SKM-1 (cell line): ENCODE measurements around the gene TMCO5A.
"Not testable (repeated sequence)": the region's sequence is repeated elsewhere in the genome, so short reads cannot be mapped to it uniquely, and the experiment has no call there.

Experiments used
- DNase-seq: peaks from one replicate; lab custom pipeline; 2025; ENCODE audit not compliant: unreplicated experiment; lab: John Stamatoyannopoulos, UW

The TMCO5A gene

DNA sequence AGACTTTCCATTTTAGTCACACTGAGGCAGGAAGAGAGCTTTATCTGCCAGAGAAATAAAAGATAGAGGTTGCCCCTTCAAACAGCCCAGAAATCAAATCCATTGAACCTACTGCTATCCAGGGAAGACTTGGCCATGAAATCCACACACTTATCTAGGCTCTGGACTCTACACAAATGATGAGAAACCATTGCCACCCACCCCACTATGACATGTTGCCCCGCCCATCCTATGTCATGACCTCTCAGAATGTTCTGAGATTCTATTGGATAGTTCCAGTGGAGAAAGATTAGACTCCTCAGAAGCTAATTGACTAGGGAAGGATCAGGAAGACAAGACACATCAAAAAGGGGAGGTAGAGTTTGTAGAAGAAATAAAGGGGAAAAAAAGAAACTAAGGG, at the start of gene TMCO5A:
Gene TMCO5A (plus strand): TSS at position 301 of the 400 bp plus-strand sequence. CDS start 1,684 bp downstream, outside the sequence.
- DNase-seq, result no peak

DNA sequence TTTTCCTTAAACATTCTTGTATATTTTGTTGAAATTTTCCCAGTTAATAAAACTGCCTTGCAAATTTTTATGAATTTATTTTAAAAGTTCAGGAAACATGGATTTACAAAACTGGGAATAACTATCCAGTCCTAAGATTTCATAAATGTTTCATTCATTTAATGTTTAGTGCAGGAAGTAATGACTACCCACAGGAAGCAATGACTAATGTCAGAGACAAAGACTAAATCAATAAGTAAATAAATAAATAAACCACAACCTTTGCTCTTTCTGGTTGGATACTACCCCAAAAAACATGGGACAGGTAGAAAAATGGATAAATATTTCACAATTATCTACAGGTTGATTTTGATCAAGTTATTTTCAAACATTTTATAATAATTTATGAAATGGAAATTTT, 48.8 kb upstream of the TMCO5A start:
- no peak for DNase-seq

DNA sequence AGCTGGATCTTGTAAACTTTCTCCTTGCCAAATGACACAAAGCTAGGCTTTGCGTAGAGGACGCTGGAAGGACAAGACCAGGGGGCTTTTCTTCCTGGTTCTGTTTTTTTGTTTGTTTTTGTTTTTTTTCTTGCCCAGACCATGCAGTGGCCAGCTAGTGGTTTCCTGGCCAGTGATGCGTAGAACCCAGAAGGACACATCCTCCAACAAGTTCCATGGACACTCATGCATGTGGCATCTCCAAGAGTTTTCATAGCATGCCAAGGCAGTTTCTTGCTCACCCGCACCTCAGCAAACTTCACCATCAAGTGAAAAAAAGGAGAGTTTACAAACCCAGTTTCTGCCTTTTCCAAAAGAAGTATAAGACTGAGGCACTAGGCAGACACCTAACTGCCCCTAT, 46.1 kb upstream of the TMCO5A start:
- no peak for DNase-seq

DNA sequence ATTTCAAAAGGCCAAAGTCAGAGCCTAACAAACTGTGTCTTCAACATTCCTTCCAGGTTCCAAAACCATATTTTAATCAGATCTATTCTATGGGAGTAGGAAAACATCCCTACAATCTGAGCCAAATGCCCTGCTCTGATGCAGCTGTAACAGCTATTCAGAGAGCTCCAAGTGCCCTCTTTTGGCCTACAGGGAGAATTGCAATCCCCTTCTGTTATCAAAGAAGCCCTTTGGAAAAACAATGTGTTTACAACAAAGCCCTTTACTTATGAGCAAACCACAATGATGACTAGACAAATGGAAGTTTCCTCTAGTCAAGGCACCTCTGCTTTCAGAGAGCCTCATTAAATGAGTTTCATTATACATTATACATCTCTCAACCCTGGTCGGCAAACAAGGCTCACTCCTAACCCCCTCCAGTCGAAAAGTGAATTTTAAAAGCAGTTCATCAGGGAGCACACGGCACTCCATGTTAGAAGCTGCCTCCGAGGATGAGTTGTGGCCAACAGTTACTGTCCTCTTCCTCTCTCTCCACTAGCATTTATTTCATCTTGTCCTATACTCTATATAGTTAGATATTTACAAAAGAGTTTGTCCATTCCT, 42.6 kb upstream of the TMCO5A start:
- DNase-seq, result peak; percentile 34

DNA sequence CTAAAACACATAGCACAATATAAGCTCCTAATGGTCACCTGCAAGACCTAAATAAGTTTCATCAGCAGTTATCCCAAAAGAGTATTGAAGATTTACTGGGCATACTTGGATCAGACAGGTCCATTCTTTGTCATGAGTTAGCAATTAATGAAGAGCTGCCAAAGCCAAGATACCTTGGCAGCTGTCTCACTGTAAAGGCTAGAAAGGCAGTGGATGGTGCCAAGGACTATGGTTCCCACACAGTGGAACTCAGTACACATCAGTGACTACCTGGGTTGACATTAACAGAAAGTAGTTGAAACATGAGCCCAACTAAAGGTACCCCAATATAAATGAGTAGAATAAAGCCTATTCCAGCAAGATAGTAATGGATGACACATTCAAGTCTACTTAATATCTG, 41.1 kb upstream of the TMCO5A start:
- DNase-seq, result no peak

DNA sequence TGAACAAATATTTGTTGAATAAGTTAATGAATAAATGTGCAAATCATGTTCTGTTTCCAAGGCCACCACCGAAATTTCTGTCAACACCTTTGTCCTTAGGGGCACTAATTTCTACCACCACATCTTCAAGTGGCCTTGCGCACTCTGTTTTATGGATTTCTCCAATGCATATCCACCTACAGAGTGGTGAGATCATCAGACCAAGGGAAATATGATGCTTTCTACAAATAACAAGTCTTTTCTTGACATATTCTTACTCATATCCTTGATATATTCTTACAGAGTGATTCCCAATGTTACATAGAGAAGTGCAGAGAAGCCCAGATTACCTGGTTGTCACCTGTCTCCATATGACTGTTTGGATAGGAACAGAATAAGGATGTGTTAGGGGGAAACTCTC, 36.1 kb upstream of the TMCO5A start:
- DNase-seq, result no peak

DNA sequence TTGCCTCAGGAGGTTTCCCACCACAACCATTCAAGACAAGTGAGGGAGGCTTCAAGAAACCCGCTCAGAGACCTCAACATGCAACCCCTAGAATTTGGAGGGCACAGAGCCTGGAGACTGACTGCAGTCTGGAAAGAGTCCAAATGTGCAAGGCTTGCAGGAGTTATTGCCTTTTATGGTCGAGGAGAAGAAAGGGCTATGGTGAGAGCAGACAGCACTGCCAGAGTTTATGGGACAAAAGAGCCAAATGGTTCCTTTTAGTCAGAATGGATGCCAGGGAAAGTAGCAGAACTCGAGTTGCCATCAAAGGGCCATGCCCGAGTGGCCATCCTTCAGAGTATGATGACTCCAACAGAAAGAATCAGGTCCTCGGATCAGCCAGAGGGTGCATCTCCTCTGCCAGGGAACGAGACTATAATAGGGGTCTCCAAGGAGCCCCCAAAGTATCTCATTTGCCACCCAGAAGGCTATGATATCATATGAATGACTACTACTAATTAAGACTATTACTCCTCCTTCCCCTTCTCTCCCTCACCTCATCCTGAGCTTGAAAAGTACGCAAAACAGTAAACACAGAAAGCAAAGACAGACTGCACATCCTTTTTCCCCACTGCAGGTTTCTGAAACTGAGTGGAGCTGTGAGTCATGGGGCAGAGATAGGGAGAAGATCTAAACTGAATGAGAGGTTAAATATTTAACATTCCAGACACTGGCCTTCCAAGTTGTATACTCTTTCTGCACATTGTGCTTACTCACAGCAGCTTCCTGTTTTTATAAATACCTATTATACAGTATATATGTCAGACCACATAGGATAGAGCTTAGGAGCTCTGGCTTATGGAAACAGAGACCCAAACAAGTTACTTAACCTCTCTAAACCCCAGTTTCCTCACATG, 33.9 kb upstream of the TMCO5A start:
- DNase-seq, result no peak

DNA sequence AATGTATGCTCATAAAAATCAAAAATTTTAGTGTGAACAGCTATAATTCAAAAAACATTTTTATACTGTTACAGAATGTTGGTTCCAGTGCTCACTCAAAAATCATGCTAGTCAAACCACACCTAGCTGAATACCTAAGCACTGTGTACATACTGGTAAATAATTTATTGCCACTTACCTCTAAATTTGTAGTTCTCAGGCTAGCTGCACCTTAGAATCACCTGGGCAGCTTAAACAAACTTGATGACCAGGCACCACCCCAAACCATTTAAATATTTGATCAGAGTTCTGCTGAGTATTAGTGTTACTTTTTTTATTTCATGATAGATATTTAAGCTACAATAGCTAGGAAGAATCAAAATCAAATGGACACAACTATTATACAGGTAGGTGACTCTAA, 32.3 kb upstream of the TMCO5A start:
- no peak for DNase-seq

DNA sequence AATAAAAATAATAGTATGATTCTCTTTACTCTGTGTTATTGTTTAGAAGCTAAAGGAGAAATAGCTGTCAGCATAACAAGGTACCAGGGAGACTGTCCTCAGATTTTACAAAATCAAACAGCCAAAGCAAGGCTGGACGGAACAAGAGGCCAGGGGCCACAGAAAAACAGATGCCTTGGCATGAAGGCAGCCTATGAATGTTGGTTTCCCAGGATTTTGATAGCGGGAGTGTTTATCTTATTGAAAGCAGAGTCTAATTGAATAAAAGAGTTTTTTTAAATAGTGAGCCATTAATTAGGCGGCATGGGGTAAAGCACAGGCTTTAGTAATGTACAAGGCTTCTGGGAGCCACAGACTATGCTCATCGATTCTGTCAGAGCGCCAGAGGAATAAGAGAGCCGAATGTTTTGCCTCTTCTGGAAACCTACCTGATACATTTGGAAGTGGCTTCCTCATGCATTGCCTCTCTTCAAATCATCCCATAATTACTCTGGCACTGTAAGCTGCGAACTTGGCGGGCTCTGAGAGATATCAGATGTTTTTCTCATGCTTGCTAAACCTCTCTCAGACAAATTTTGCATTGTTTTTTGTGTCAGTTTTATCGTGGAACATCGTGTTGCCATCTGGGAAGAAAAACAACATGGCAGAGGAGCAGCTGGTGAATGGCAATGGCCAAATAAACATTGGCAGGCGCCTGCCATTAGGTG, 30.4 kb upstream of the TMCO5A start:
- DNase-seq, result no peak

DNA sequence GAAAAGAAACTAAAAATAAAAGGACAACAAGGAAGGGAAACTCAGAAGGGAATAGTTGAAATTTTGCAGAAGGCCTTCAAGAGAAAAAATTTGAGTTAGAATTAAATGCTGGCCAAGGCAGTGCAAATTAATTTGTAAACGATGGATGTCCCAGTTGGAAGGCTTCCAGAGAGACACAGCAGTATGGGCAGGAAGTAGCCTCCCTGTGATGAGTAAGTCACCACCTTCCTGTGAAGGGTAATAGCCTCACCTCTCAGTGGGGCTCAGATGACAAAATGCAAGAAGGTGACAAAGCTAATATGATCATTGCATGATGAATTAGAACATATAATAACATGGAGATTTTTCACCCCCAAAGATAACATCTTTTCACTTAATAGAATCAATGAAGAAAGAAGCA, 27.3 kb upstream of the TMCO5A start:
- DNase-seq, result no peak

DNA sequence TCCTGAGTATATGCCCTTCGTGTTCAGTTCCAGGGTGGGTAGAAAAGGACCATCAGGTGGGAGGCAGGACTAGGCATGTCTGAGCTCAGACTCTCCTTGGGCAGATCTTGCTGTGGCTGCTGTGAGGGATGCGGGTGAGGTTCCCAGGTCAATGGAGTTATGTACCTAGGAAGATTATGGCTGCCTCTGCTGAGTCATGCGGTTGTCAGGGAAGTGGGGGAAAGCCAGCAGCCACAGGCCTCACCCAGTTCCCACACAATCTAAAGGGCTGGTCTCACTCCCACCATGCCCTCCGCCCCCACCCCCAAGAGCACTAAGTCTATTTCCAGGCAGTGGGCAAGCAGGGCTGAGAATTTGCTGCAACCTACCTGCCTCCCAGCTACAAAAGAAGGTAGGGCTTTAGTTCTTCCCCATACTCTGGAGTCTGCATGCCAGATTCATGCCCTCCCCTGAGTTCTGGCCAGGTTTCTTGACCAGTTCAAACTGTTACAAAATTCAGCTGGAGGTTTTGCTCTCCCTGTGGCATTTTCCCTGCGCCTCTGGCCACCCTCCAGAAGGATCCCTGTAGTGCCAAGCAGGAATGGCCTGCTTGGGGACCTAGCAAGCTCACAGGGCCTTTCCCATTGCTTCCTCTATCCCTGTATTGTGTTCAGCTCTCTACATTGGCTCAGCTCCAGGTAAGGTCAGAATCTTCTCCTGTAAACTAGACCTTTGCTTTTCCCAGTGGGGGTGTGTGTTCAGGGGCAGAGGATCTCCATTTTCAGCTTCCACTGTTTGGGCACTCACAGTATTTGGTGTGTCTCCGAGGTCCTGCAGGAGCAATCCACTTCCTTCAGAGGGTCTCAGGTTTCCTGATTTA, 12.7 kb upstream of the TMCO5A start:
- no peak for DNase-seq

DNA sequence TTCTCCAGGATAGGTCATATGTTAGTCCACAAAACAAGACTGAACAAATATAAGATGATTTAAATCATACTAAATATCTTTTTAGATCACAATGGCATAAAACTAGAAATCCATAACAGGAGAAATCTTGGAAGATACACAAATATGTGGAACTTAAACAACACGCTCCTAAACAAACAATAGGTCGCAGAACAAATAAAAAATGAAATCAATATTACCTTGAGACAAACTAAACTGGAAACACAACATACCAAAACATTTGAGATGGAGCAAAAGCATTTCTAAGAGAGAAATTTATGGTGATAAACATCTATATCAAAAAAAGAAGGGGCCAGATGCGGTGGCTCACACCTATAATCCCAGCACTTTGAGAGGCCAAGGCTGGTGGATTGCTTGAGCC, 8.3 kb upstream of the TMCO5A start:
- DNase-seq, result no peak

DNA sequence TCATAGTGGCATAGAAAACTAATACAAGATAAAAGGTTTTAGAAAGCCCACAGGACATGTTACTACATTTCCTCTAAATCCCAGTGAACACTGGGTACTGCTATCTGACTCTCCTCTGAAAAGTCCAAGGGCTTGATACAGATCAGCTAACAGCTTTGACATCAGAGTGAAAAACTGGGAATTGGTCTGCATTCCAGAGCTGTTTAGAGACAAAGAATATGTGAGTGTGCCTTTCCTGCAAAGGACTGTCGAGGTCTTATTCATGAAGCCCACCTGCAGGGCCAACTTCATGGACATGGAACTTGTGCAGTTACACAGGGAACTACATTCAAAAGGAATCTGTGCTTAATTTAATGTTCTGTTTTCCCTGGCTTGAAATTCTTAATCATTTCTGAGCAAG, 5.2 kb upstream of the TMCO5A start:
- no peak for DNase-seq

DNA sequence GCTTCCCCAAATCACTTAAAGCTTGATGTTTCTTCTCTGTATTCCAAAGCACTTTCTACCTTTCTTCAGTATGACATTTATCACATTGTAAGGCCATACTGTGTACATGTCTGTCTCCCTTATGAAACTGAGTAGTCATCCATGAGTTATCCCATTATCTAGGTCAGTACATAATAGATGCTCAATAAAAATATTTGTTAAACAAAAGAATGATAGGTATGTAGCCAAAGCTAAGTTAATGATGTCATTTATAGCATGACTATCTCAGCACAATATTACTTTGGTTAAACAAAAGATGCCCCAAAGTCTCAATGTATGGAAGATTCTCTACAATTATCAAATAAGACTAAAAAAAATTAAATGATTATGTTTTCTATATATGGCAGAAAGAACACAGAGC, 3.1 kb upstream of the TMCO5A start:
- DNase-seq, result no peak

DNA sequence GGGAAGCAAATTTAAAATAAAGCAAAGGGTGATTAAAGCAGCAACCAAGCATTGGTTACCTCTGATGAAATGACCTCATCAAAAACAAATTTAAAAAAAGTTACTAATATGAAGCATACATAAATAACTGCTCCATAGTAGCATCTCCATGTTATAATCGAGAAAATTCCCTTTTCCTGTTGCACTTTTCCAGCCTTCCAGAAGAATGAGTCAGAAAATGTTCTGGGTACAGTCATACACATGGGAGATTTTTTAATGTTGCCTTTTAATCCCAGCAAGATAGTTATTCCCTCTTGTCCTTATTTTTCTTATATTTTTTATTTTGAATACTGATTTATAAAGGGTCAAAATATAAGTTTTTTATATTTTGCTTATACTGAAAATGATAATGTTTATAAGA, 2.6 kb upstream of the TMCO5A start:
- DNase-seq, result no peak

DNA sequence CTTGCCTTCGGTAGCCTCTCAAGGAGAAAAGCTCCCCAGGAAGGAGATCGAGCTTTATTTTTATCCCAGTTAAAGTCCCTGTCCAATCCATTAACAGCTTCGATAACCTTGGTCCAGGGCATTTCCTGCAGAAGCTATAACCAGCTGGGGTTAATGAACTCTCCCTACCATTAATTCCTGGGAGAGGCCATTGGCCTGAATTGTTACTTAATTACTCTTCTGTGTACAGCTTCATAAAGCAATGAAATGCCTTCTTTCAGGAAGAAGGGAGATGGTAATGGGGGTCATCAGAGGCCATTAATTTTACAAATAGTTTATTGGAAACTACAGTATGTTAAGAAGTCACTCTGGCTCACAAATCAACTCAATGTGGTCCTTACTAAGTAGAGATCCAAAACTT, 1.9 kb upstream of the TMCO5A start:
- DNase-seq, result no peak

DNA sequence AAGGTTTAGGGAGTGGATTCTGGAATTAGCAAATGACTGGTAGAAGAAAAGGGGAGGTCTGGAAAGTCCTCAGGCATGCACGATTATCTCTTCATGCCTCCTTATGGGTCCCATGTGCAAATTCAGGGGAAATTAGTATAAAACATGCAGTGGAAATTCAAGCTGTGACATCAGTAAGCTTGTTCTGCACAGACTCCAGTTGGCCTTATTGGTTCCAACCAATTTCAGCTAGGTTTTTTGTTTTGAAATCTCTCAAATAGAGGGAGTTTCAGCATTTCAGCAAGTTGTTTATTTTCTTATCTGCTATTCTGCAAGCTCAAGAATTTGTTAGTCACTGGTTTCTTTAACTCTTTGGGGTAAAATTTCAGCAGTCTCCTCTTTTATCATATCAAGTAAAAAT, 774 bp upstream of the TMCO5A start:
- DNase-seq, result no peak

DNA sequence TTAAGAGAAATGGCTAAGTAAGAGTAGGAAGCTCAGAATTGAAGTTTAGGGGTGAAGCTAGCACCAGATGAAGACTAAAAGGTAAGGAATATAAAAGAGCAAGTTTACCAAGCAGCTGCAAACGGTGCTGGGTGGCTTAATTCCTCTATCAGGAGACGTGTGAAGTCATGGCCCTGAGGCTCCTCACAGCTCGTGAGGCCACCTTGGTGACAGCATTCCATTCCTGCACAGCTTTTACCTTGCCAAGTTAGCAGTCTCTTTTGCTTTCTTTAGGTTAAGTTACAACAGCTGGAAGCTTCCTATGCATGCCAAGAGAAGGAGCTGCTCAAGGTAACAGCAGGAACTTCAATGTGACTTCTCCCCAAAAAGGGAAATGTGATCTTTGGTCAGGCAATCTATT, 6.4 kb downstream of the TMCO5A start:
- DNase-seq, result no peak

DNA sequence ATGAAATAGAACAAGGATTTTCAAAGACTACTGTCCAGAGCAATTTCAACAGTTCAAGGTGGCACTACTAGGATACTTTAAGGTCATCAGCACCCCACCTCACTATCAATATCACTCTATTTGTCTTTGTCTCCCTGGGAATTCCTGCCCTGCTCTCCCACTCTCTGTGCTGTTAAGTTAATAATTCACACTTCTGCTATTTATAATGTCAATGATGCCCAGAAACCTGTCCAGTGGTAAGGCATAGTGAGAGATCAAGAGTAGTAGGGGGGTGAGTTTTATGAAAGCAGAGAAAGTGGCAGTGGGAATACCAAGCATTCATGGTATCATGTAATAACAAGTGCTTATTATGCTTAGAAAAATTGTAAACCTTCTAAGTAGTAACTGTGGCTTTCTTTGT, 7.3 kb downstream of the TMCO5A start:
- no peak for DNase-seq

DNA sequence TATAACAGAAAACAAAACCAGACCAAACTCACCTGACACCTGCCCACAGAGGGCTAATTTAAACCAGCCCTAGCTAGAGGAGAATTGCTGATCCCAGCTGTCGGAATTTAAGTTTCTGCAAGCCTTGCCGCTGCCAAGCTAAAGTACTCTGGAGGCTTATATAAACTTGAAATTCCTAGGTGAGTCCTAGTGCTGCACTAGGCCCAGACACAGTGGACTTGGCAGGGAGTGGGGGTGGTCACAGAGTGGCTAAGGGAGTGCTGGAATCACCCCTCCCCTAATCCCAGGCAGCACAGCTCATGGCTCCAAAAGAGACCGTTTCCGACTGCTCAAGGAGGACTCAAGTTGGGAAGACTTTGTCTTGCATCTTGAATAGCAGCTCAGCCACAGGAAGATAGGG, 17.6 kb downstream of the TMCO5A start:
- DNase-seq, result no peak

DNA sequence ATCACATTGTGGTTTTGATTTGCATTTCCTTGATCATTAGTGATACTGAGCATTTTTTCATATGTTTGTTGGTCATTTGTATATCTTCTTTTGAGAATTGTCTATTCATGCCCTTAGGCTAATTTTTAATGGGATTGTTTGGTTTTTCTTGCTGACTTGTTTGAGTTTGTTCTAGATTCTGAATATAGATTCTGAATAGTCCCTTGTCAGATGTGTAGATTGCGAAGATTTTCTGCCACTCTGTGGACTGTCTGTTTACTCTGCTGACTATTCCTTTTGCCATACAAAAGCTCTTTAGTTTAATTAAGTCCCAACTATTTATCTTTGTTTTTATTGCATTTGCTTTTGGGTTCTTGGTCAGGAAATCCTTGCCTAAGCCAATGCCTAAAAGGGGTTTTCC, 26.3 kb downstream of the TMCO5A start:
- DNase-seq, result not testable (repeated sequence)
